WI38 (cell line): ENCODE data around the gene KLHL11.
A peak's percentile ranks its signal among the peaks of the same experiment; 100 is the strongest.

Source experiments
- H3K4me3 ChIP-seq: 2 replicates; pipeline ENCODE4 v1.5.1; 2011; ENCODE audit warnings: low read depth, mild to moderate bottlenecking, control low read depth, low read length
- TF ChIP-seq, protein P1 (sequence below): IDR thresholded peaks from 2 replicates; pipeline ENCODE4 v1.5.1; 2012; ENCODE audit warnings: low read depth, mild to moderate bottlenecking, control low read depth, low read length

Gene KLHL11

DNA sequence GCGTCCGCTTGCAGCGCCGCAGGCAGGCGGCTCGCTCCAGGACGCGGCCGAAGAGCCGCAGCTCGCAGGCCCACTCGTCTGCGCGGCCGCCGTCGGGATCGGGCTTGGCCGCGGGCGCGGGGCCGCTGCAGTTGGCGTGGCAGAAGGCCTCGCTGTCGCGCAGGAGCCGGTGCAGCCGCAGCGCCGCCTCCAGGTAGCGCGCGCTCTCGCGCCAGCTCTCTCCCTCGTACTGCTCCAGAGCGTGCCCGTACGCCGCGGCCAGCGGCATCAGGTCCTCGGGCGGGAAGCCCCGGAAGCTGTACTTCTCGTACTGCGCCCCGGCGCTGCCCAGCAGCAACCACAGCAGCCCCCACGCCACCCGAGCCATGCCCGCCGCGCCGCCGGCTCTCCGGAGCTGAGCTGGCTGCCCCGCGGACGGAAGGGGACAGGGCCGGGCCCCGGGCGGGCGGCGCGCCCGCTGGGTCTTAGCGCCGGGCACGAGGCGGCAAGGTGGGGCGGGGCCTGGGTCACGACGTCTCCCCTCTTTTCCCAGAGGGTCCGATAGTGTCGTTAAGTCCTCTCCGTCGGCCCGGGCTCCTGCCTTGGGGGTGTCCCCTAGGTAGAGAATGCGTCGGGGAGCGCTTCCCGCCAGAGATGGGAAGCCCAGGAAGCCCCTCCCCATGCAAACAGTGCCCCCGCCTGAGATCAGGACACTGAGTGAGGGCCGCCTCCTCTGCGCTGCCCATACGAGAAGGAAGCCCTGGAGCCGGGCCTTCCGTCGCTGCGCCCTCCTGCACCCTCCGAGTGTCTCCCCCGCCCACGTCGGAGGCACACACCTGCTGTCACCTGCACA lies 53.5 kb downstream of the KLHL11 start, which contains the start of gene P3H4:
TSS of gene P3H4 (minus strand) at position 401 of the 832 bp plus-strand sequence. CDS start at position 367, 34 bp downstream.
- H3K4me3 ChIP-seq: peak within 1 kb of the TSS; percentile 95
- TF ChIP-seq, protein P1, sequence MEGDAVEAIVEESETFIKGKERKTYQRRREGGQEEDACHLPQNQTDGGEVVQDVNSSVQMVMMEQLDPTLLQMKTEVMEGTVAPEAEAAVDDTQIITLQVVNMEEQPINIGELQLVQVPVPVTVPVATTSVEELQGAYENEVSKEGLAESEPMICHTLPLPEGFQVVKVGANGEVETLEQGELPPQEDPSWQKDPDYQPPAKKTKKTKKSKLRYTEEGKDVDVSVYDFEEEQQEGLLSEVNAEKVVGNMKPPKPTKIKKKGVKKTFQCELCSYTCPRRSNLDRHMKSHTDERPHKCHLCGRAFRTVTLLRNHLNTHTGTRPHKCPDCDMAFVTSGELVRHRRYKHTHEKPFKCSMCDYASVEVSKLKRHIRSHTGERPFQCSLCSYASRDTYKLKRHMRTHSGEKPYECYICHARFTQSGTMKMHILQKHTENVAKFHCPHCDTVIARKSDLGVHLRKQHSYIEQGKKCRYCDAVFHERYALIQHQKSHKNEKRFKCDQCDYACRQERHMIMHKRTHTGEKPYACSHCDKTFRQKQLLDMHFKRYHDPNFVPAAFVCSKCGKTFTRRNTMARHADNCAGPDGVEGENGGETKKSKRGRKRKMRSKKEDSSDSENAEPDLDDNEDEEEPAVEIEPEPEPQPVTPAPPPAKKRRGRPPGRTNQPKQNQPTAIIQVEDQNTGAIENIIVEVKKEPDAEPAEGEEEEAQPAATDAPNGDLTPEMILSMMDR: peak; percentile 67

DNA sequence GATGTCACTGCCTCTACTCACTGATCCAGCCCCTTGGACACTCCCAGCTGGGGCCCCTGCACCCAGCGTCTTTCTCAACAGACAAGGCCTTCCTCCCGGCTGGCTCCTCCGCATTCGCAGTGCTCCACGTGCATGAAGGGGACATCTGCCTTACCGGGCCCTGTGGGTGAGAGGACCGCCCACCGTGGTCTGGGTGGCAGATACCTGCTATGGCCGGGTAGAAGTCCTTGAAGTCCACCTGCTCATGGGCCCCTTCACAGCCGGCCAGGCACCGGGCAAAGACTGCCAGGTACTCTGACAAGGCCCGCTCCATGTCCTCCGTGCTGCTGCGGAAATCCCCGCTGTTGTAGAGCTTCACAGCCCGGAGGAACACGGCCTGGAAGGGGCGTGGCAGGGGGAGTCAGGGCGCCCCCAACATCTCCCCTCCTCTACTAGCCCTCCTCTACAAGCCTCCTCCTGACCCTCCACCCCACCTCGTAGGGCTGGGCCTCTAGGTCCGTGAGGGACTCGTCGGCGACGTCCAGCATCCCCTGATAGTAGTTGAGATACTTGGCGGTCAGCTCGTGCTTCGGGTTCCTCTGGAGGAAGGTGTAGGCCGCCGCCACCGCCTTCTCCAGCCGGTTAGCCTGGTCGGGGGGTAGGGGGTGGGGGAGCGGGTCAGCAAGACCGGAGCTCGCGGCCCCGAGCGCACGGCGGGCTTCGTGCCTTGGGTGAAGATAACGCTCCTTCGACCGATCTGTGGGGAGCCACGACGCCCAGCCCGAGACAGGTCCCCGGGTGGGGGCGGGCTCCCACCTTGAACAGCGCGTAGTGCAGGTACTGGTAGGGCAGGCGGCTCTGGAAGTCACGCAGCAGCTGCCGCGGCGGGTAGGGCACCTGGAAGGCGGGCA lies 54.3 kb downstream of the KLHL11 start:
- peak overlapping the region; percentile 95 for H3K4me3 ChIP-seq
- TF ChIP-seq, protein P1: no peak

DNA sequence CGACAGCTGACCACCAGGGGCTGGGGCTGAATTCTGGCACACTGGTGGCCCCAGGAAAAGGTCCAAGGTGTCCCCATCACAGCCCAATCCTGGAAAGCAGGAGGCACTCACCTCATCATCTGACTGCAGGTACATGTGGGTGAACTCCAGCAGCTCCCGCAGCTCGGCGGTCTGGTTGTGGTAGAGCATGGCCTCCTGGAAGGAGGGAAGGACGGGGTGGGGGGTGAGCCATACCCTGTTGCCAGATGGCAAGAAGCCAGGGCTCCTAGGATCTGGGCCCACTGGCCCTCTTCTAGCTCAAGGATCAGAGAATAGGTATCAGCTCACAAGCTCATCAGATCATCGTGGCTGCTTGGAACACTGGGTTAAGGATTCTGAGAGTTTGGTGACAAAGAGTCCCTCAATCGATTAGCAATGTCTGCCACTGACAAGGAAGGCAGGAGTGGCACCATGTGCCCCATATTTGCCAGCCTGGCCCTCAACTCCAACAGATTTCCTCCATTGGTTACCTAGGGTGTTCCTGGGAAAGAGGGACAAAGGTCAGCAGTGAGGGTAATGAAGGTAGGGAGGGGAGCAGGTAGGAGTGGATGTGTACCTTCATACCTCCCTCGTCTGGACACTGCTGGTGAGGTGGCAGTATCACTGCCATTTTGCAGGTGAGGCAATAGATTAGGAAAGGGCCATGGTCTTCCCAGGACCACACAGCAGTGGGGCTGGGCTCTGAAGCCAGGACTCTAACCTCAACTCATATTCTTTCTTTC lies 58.4 kb downstream of the KLHL11 start:
- H3K4me3 ChIP-seq: no peak overlapping the region
- TF ChIP-seq, protein P1: no peak
